Activated T-helper 1 cell treated with anti-CD3 and anti-CD28 coated beads, Interleukin-12 subunit alpha, Interleukin-12 subunit beta, Interleukin-2, Interleukin-4 antibody, amounts not matched to agents 30 ng/mL and 10 ng/mL and 1 ng/mL, durations not matched to agents 14 hours and 24 hours and 36 hours (primary cell): ENCODE data around the gene DTL. TPM values are rescaled to one million over a fixed set of nuclear protein-coding genes. Genes with fewer than 3 reads are reported as not detected.
"Not testable (repeated sequence)": the region's sequence is repeated elsewhere in the genome, so short reads cannot be mapped to it uniquely, and the experiment has no call there.

Experiments used
- DNase-seq: peaks from one replicate; pipeline ENCODE4 v3.0.0; 2021; ENCODE audit warnings: low spot score
- H3K27ac Mint-ChIP-seq: one replicate; pipeline ENCODE4 v1.8.0; 2021; ENCODE audit warnings: mild to moderate bottlenecking, mixed read lengths
- H3K27me3 Mint-ChIP-seq: one replicate; pipeline ENCODE4 v1.8.0; 2022; ENCODE audit warnings: mild to moderate bottlenecking, moderate library complexity, mixed read lengths; ENCODE audit not compliant: insufficient read depth
- H3K36me3 Mint-ChIP-seq: one replicate; pipeline ENCODE4 v1.8.0; 2021; ENCODE audit warnings: low read depth, mixed read lengths
- H3K4me1 Mint-ChIP-seq: one replicate; pipeline ENCODE4 v1.8.0; 2021; ENCODE audit warnings: low read depth, mixed read lengths
- H3K4me3 Mint-ChIP-seq: one replicate; pipeline ENCODE4 v1.8.0; 2021; ENCODE audit warnings: mild to moderate bottlenecking, moderate library complexity, mixed read lengths
- H3K9me3 Mint-ChIP-seq: one replicate; pipeline ENCODE4 v1.8.0; 2021; ENCODE audit warnings: mixed read lengths
- intact Hi-C: fragments of 100-400 bp; cut with micrococcal nuclease; formaldehyde crosslinking; loops from one replicate; pipeline ENCODE4 v1.15.1; 2024
- total RNA-seq: library from RNA; stranded (reverse); gene quantifications from 2 replicates; pipeline ENCODE4 v1.2.3, GENCODE V29; 2022

Gene DTL
- total RNA-seq, 1 donor from 2014 or later, result 91.0 TPM

GRCh38 chr1:212013672-212014071 lies 21.9 kb upstream of the DTL start:
- H3K27me3 Mint-ChIP-seq, result no peaks in the 10 kb centered on the region
- peaks cover 5% of the 10 kb centered on the region for H3K4me1 Mint-ChIP-seq
- intact Hi-C loops, result no loop called here
- H3K36me3 Mint-ChIP-seq, result peaks cover 20% of the 10 kb centered on the region
- H3K4me3 Mint-ChIP-seq, result no peak overlapping the region
- no peak overlapping the region for H3K27ac Mint-ChIP-seq
- no peaks in the 10 kb centered on the region for H3K9me3 Mint-ChIP-seq
- no peak for DNase-seq

GRCh38 chr1:212020975-212021374 lies 14.6 kb upstream of the DTL start:
- Mint-ChIP-seq H3K27me3 (no peaks in the 10 kb centered on the region), H3K4me3 (no peak overlapping the region), H3K9me3 (peaks cover 15% of the 10 kb centered on the region), H3K27ac (no peak overlapping the region), H3K4me1 (peaks cover 11% of the 10 kb centered on the region), H3K36me3 (peaks cover 31% of the 10 kb centered on the region)
- intact Hi-C loops, result no loop called here
- no peak for DNase-seq

DNA sequence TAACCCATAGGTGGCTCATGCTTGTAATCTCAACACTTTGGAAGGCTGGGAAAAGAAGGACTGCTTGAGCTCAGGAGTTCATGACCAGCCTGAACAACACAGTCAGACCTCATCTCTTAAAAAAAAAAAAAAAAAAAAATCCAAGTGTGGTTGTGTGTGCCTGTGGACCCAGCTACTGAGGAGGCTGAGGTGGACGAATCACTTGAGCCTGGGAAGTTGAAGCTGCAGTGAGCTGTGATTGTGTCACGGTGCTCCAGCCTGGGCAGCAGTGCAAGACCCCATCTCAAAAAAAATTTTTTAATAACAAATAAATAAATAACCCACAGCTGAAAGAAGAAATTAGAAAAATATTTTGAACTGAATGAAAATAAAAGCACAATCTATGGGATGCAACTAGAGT lies 14.0 kb upstream of the DTL start:
- Mint-ChIP-seq H3K27ac (no peak overlapping the region), H3K4me1 (peaks cover 11% of the 10 kb centered on the region), H3K9me3 (peaks cover 15% of the 10 kb centered on the region), H3K4me3 (no peak overlapping the region), H3K27me3 (no peaks in the 10 kb centered on the region), H3K36me3 (peaks cover 29% of the 10 kb centered on the region)
- no peak for DNase-seq
- intact Hi-C loops, result no loop called here

GRCh38 chr1:212022908-212023307 lies 12.6 kb upstream of the DTL start:
- DNase-seq, H3K27ac Mint-ChIP-seq, intact Hi-C loops, H3K4me3 Mint-ChIP-seq, H3K27me3 Mint-ChIP-seq: not testable (repeated sequence)
- H3K4me1 Mint-ChIP-seq, result peaks cover 11% of the 10 kb centered on the region
- H3K36me3 Mint-ChIP-seq, result peaks cover 27% of the 10 kb centered on the region
- peaks cover 15% of the 10 kb centered on the region for H3K9me3 Mint-ChIP-seq

GRCh38 chr1:212024469-212025149 lies 10.9 kb upstream of the DTL start:
- H3K27ac Mint-ChIP-seq, result no peak overlapping the region
- peaks cover 17% of the 10 kb centered on the region for H3K4me1 Mint-ChIP-seq
- H3K36me3 Mint-ChIP-seq, result peaks cover 30% of the 10 kb centered on the region
- intact Hi-C loops, result loop anchor here (5.0 kb wide), 1 partner anchor 193 kb away; no protein-coding TSS in a partner anchor
- DNase-seq, result no peak
- H3K4me3 Mint-ChIP-seq, result no peak overlapping the region
- no peaks in the 10 kb centered on the region for H3K27me3 Mint-ChIP-seq
- peaks cover 15% of the 10 kb centered on the region for H3K9me3 Mint-ChIP-seq

- H3K4me3 Mint-ChIP-seq, DNase-seq, H3K27me3 Mint-ChIP-seq, H3K27ac Mint-ChIP-seq: not testable (repeated sequence)
- Mint-ChIP-seq H3K9me3 (peaks cover 15% of the 10 kb centered on the region), H3K36me3 (peaks cover 39% of the 10 kb centered on the region), H3K4me1 (peaks cover 39% of the 10 kb centered on the region)
- intact Hi-C loops, result loop anchor here (5.0 kb wide), 1 partner anchor 190 kb away; no protein-coding TSS in a partner anchor
These were observed 7.8 kb upstream of the DTL start for GRCh38 chr1:212027727-212028126.

DNA sequence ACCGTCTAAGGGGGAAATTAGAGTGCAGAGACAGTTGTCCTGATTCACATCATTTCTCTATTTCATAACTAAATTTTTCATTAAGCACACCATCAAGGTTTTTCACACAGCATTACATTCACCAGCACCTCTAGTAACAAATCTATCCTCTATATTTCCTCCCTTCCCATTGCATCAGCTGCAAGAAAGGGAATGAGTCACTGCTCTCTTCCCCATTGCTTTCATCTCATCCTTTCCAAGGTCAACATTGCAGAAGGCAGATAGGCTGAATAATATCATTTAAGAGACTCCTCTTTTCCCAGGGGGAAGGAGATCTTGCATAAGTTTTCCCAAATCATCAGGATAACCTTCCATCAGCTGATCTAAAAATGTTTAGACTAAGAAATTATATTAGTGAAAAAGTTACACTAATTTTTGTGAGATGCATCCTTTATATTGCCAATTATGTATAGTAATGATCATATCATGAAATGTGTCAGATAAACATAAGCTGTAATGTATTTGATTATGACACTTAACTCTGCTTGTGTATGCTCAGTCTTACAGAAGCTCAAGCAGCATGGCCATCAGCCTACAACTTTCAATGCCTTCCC lies 4.5 kb upstream of the DTL start:
- peaks cover 25% of the 10 kb centered on the region for H3K36me3 Mint-ChIP-seq

DNA sequence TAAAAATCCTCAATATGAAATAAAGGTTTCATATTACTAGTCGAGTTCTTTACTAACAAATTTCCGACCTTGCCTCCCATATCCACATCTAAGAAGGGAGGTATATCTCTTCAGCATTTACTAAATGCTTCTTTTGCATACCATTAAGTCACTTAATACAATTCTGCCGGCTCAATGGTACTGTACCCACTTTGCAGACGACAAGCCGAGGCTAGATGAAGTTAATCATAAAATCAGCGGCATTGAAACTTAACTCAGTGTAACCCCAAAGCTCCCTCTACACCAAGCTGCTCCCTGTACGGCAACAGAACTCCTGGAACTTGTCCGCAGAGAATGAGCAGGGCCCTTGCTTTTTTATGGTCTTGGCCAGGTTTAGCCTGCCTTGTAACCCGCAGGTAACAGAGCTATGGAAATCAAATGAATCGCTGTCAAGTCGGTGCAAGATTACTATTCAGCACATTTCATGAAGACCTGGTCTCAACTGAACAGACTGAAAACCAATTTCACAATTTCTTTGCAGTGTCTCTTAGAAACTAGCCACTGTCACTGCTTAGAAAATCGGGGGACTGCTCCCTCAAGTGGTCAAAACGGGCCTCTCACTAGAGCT lies 929 bp upstream of the DTL start:
- no peak for DNase-seq
- Mint-ChIP-seq H3K4me1 (peaks cover 74% of the 10 kb centered on the region), H3K9me3 (no peaks in the 10 kb centered on the region), H3K27ac (peak overlapping the region; percentile 94), H3K4me3 (peak overlapping the region; percentile 95), H3K27me3 (peaks cover 3% of the 10 kb centered on the region), H3K36me3 (peaks cover 31% of the 10 kb centered on the region)
- intact Hi-C loops, result loop anchor here (1.0 to 5.0 kb wide), 19 partner anchors 22 to 983 kb away; partner anchors contain the start of genes ANGEL2, NEK2, NENF and NSL1

More for the DNA sequence above, 4.5 kb upstream of the DTL start:
- intact Hi-C loops, result loop anchor here (1.0 kb wide), 1 partner anchor 350 kb away; no protein-coding TSS in a partner anchor
- Mint-ChIP-seq H3K4me3 (no peak overlapping the region), H3K9me3 (no peaks in the 10 kb centered on the region), H3K27me3 (peaks cover 3% of the 10 kb centered on the region), H3K4me1 (peaks cover 46% of the 10 kb centered on the region), H3K27ac (no peak overlapping the region)
- no peak for DNase-seq

DNA sequence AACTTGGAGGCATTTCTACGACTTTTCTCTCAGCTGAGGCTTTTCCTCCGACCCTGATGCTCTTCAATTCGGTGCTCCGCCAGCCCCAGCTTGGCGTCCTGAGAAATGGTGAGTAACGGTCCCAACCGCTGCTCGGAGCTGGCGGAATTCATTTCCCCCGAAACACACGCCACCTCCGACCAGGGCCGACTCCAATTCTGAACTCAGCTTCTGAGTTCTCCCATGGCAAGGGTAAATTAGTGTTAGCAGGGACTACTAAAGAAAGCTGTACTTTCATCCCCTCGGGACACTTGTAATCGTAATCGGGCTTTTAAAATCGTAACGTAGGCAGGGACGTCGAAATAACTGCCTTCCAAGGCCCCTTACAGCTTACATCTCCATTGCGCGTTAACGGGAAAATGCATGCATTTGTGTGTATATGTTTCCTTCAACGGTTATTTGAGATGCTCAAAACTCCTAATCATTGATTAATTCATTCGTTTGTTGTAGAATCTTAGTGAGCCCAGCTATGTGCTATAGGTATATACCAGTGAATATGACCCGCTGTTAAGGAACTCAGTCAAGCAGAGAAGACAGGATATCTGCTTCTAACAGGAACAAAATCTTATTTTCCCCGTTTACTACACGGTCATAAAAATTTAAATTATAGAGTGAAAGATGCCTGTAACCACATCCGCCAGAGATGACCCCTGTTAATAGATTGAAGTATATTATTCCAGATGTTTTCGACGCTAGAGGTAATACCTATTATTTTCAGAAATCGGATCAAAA lies 472 bp downstream of the DTL start:
- H3K27me3 Mint-ChIP-seq, result peaks cover 3% of the 10 kb centered on the region
- H3K27ac Mint-ChIP-seq, result peak overlapping the region; percentile 94
- H3K9me3 Mint-ChIP-seq, result no peaks in the 10 kb centered on the region
- no peak for DNase-seq
- H3K4me1 Mint-ChIP-seq, result peaks cover 74% of the 10 kb centered on the region
- intact Hi-C loops, result loop anchor here (1.0 to 5.0 kb wide), 19 partner anchors 24 to 981 kb away; partner anchors contain the start of genes ANGEL2, NEK2, NENF and NSL1
- peaks cover 33% of the 10 kb centered on the region for H3K36me3 Mint-ChIP-seq
- peak overlapping the region; percentile 95 for H3K4me3 Mint-ChIP-seq

GRCh38 chr1:212037900-212038299 lies 2.4 kb downstream of the DTL start:
- Mint-ChIP-seq H3K27ac (peak overlapping the region; percentile 40), H3K36me3 (peaks cover 26% of the 10 kb centered on the region), H3K4me3 (peak overlapping the region; percentile 95), H3K9me3 (no peaks in the 10 kb centered on the region), H3K4me1 (peaks cover 65% of the 10 kb centered on the region), H3K27me3 (peaks cover 3% of the 10 kb centered on the region)
- DNase-seq, result no peak
- intact Hi-C loops, result loop anchor here (5.0 kb wide), 2 partner anchors 711 to 979 kb away; partner anchors contain the start of genes ANGEL2 and TRAF5

GRCh38 chr1:212039622-212040021 lies 4.1 kb downstream of the DTL start:
- intact Hi-C loops, result loop anchor here (5.0 kb wide), 2 partner anchors 712 to 978 kb away; partner anchors contain the start of genes ANGEL2 and TRAF5
- Mint-ChIP-seq H3K27me3 (peaks cover 3% of the 10 kb centered on the region), H3K27ac (no peak overlapping the region), H3K9me3 (no peaks in the 10 kb centered on the region), H3K36me3 (peaks cover 19% of the 10 kb centered on the region), H3K4me3 (no peak overlapping the region), H3K4me1 (peaks cover 59% of the 10 kb centered on the region)
- no peak for DNase-seq

DNA sequence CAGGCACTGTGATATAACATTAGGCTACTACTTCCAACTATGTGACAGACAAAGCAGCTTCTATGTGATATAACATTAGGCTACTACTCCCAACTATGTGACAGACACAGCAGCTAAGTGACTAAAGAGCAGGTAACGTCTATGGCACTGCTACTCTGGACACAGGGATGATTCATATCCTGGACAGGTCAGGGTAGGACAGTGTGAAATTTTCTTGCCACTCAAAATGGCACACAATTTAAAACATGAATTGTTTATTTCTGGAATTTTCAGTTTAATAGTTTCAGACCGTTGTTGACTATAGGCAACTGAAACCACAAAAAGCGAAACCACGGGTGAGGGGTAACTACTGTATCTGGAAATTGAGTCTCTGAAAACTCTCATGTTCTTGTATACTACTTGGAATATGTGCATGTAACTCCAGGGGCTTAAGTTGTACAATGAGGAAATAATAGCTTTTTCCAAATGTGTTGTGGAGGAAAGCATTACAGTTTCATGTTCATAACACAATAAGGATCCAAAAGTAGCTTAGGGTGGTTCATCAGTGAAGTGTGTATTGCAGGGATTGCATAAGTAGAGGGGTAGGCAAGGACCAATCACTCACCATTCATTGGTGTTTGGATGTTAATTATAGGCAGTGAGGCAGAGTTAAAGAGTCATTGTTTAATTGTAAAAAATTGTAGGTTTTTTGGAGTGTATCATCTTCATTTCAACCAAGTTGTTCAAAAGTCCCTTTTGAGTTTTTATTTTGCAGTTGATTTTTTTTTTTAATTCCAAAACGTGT lies 5.3 kb downstream of the DTL start:
- H3K9me3 Mint-ChIP-seq, result no peaks in the 10 kb centered on the region
- intact Hi-C loops, result no loop called here
- H3K36me3 Mint-ChIP-seq, result peaks cover 29% of the 10 kb centered on the region
- no peak for DNase-seq
- no peaks in the 10 kb centered on the region for H3K27me3 Mint-ChIP-seq
- H3K27ac Mint-ChIP-seq, result peak overlapping the region; percentile 41
- peak overlapping the region; percentile 56 for H3K4me3 Mint-ChIP-seq
- peaks cover 68% of the 10 kb centered on the region for H3K4me1 Mint-ChIP-seq
